ENCODE data around the gene UGT1A4.

UGT1A4 gene

DNA sequence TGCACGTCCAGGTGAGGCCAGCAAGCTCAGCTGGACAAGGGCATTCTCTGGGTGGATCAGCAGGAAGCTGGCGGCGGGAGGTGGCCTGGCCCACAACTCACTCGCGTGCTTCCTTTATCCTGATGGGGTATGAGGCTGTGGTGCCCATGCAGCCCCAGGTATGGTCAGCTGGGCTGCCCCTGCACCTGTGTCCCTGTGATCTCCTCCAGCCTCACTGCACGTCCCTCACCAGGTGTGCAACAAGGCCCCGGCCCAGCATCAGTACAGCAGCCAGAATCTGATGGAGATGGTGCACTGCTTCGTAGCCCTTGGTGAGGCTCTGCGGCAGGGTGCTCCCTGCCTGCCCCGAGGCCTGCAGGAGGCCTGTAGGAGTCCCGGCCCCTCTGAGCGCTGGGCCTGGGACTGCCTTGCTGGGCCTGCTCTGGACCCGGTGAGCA is 77.2 kb downstream of the UGT1A4 start:
- H3K36me3 ChIP-seq (replicated peaks) = no peaks in the 10 kb centered on the region
- no peak for DNase-seq (ENCODE audit: low spot score in 2 of 2)
- H3K27me3 ChIP-seq (ENCODE audit: low read depth) = no peaks in the 10 kb centered on the region
- in situ Hi-C loops (cut with MboI; ENCODE audit: low sequenced_read_pairs) = no loop called here
- H3K9me3 ChIP-seq = no peaks in the 10 kb centered on the region
- H3K4me3 ChIP-seq = no peak overlapping the region
- H3K4me1 ChIP-seq = no peaks in the 10 kb centered on the region

DNA sequence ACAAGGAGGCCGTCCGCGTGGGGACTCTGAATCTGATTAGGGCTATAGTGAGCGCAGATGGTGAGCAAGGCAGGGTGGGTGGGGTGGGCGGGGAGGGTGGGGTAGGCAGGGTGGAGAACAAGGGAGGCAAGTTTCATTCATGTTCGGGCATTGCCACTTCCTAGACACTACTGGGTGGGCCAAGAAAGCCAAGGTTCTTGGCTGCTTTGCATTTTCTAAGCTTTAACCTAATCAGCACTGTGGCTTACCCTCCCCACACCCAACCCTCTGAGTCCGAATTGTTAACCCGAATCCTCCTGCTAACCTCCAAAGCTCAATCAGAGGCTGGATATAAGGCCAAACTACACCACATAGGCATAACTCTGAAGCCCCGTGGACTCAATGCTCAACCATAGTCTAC is 77.7 kb downstream of the UGT1A4 start:
- Histone ChIP-seq H3K9me3 (no peaks in the 10 kb centered on the region), H3K27me3 (ENCODE audit: low read depth) (no peaks in the 10 kb centered on the region), H3K4me3 (no peak overlapping the region), H3K36me3 (replicated peaks) (no peaks in the 10 kb centered on the region), H3K4me1 (no peaks in the 10 kb centered on the region)
- DNase-seq (ENCODE audit: low spot score in 2 of 2) = no peak
- in situ Hi-C loops (cut with MboI; ENCODE audit: low sequenced_read_pairs) = no loop called here

DNA sequence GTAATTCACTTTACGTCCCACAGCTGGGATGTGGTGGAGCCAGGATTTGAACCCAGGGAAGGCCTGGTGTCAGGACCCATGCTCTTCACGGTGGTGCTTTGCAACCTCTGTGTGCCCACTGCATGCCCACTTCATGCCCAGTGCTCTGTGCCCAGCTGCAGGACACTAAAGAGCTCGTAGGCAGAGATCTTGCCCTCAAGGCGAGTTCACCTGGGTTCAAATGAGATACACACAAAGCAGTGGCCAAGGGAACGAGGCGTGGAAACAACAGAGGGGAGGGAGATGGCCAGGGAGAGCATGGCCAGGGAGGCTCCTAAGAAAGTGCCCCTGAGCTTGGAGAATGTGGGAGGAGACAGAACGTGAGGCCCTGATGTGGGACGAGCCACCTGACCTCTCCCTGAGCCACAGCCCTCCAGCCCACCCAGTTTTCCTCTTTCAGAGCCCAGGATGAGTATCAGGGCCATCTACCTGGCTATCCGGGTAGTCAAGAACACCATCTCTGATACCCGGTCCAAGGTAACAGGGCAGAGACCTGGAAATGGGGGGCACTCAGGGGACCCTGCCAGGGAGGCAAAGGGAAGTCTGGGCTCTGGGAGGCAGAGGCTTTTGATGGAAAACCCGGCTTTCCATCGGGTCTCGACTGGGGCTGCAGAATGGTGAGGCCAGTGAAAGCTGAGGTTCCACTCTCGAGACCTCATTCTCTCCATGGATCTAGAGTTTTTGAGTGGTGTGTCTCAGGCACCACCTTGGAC is 80.0 kb downstream of the UGT1A4 start:
- Histone ChIP-seq H3K4me3 (no peak overlapping the region), H3K9me3 (no peaks in the 10 kb centered on the region), H3K36me3 (replicated peaks) (no peaks in the 10 kb centered on the region), H3K27me3 (ENCODE audit: low read depth) (no peaks in the 10 kb centered on the region), H3K4me1 (no peaks in the 10 kb centered on the region)
- in situ Hi-C loops (cut with MboI; ENCODE audit: low sequenced_read_pairs) = no loop called here
- no peak for DNase-seq (ENCODE audit: low spot score in 2 of 2)

DNA sequence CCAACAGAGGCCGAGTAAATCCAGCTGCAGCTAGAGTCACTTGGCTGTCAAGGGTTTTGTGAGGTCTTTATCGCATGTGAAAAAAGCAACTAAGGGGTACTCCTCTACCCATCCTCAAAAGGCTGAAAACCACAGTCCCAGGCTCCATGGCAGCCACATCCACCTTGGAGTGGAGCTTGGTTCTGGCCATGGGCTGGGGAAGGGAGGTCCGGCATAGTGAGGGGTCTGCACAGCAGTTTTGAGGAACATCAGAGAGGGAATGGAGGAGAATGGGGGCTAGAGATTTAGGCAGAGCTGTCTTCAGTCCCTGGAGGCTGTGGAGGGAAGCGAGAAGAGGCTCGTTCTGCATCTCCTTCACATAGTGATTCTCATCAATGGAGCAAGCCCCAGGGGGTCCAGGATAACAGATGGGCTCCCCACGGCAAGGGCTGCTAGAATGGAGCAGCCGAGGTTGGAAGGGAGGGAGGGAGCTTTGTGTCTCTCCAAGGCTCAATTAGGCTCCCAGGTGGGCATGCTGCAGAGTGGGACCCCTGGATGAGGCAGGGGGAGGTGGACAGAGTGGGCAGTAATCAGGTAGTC is 80.6 kb downstream of the UGT1A4 start:
- H3K4me3 ChIP-seq = no peak overlapping the region
- no peaks in the 10 kb centered on the region for H3K9me3 ChIP-seq
- DNase-seq (ENCODE audit: low spot score in 2 of 2) = no peak
- H3K36me3 ChIP-seq (replicated peaks) = no peaks in the 10 kb centered on the region
- in situ Hi-C loops (cut with MboI; ENCODE audit: low sequenced_read_pairs) = no loop called here
- no peaks in the 10 kb centered on the region for H3K4me1 ChIP-seq
- H3K27me3 ChIP-seq (ENCODE audit: low read depth) = no peaks in the 10 kb centered on the region

DNA sequence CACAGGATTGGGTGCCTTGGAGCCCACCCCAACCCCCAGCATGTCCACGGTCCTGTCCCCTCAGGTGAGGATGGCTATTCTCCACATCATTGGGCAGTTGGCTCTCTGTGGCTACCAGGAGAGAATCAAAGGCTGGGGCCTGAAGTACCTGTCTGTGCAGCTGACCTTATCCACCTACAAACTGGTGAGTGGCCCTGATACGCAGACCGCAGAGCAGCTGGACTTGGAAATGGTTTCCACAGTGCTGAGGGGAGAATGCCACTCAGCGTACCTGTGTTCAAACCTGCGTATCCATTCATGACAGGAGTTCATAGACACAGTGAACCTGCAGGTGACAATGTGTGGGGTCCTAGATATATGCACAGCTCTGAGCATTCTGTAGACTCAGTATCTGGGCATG is 81.2 kb downstream of the UGT1A4 start:
- no peaks in the 10 kb centered on the region for H3K4me1 ChIP-seq
- no peaks in the 10 kb centered on the region for H3K9me3 ChIP-seq
- no peaks in the 10 kb centered on the region for H3K36me3 ChIP-seq (replicated peaks)
- DNase-seq (ENCODE audit: low spot score in 2 of 2) = no peak
- in situ Hi-C loops (cut with MboI; ENCODE audit: low sequenced_read_pairs) = no loop called here
- no peak overlapping the region for H3K4me3 ChIP-seq
- no peaks in the 10 kb centered on the region for H3K27me3 ChIP-seq (ENCODE audit: low read depth)

DNA sequence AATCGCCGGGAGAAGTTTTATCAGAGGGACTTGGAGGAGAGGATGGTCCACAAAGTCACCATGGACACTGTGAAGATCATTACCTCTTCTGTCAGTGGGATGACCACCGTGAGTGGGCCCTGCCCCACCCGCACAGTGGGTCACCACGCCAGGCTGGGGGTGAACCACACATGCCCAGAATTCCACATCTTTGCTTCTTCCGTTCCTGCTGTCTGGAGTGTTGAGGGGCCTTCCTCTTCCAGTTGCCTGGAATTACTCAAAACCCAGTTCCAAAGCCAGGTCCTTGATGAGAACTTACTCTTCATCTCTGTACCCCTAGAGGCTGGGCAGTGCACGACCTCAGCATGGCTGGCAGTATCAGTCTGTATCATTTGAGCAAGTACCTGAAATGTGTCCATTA is 81.7 kb downstream of the UGT1A4 start:
- Histone ChIP-seq H3K4me1 (no peaks in the 10 kb centered on the region), H3K9me3 (no peaks in the 10 kb centered on the region), H3K4me3 (no peak overlapping the region), H3K27me3 (ENCODE audit: low read depth) (no peaks in the 10 kb centered on the region), H3K36me3 (replicated peaks) (no peaks in the 10 kb centered on the region)
- in situ Hi-C loops (cut with MboI; ENCODE audit: low sequenced_read_pairs) = no loop called here
- DNase-seq (ENCODE audit: low spot score in 2 of 2) = no peak

DNA sequence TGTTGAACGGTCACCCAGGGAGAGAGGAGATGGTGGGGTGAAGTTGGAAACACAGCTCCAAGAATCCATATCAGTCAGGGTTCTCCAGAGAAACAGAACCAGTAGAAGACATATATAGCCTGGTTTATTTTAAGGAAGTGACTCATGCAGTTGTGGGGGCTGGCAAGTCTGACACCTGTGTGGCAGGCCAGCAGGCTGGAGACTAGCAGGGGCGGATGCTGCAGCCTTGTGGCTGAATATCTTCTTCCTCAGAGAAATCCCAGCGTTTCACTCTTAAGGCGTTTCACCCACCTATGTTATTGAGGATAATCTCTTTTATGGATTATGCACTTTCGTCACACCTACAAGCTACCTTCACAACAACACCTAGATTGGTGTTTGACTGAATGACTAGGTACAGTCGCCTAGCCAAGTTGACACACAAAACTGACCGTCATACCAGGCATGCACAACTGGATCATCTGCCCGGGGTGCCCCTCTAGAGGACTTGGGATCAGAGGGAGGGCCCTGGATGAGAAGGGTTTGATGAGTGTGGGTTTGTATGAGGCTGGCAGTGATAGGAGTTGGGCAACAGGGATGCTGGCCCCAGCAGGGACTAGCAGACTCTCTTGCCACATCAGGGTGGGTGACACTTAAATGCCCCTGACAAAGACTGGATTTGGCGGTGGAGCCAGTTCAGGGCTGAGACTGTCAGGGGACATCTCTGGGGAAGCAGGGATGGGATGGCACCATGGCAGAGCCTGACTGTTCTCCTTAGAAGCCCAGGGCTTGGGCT is 83.0 kb downstream of the UGT1A4 start:
- Histone ChIP-seq H3K4me1 (no peaks in the 10 kb centered on the region), H3K27me3 (ENCODE audit: low read depth) (no peaks in the 10 kb centered on the region), H3K4me3 (no peak overlapping the region), H3K36me3 (replicated peaks) (no peaks in the 10 kb centered on the region), H3K9me3 (no peaks in the 10 kb centered on the region)
- in situ Hi-C loops (cut with MboI; ENCODE audit: low sequenced_read_pairs) = no loop called here
- no peak for DNase-seq (ENCODE audit: low spot score in 2 of 2)

DNA sequence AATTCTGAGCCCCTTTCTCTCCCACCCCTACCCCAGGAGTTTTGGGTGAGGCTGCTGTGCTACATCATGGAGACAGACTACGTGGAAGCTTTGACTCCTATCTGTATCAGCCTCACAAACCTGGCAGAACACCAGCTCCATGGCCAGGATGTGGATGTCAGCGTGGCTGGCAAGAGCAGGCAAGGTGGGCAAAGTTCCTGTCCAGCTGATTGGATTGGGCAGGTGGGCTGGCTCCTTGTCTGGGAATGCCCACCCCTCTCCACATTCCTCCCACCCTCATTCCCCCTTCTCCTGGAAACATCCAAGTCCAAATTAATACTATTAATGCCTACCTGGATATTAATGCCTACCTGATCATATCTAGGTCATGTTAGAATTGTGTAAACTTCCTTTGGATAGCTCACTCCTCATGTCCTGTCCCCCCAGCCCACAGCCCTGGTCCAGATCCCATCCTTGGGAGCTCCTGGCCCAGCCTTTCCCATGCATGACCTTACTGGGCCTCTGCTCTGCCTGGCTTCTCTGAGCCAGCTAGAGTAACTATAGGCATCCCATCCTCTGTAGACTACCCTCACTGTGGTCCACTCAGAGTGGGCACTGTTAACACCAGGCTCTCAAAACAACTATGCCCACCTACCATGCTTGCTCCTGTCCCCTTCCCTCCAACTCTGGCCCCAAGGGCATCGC is 83.7 kb downstream of the UGT1A4 start:
- DNase-seq (ENCODE audit: low spot score in 2 of 2) = no peak
- in situ Hi-C loops (cut with MboI; ENCODE audit: low sequenced_read_pairs) = no loop called here
- no peak overlapping the region for H3K4me3 ChIP-seq
- H3K36me3 ChIP-seq (replicated peaks) = no peaks in the 10 kb centered on the region
- H3K9me3 ChIP-seq = no peaks in the 10 kb centered on the region
- H3K27me3 ChIP-seq (ENCODE audit: low read depth) = no peaks in the 10 kb centered on the region
- no peaks in the 10 kb centered on the region for H3K4me1 ChIP-seq

DNA sequence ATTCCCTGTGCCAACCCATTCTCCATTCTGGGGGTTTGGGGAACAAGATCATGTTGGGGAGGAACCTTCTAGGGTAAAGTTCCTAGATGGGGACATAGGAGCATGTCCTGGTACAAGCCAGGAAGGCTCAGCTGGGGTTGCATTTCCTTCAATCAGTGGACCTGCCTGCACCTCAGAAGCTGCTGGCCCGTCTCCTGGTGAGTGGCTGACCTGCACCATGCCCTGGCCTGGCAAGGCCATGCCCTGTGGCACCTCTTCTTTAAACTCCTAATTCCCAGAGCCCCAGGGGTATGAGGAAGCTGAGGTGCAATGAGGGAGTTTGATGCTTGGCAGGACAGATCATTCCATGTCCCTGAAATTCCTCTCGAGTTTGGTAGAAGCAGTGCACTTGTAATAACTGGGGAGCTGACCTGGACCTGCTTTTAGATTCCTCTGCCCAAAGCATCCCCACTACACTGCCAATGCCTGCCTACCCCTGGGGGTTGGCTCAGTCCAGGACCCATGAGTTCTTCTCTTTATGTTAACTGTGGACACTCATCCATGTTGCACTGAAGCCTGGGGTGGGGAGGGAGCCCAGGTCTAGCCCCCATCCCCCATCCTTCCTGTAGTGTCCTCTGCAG is 84.9 kb downstream of the UGT1A4 start:
- Histone ChIP-seq H3K4me1 (no peaks in the 10 kb centered on the region), H3K27me3 (ENCODE audit: low read depth) (no peaks in the 10 kb centered on the region), H3K4me3 (no peak overlapping the region), H3K9me3 (no peaks in the 10 kb centered on the region), H3K36me3 (replicated peaks) (no peaks in the 10 kb centered on the region)
- no peak for DNase-seq (ENCODE audit: low spot score in 2 of 2)
- in situ Hi-C loops (cut with MboI; ENCODE audit: low sequenced_read_pairs) = no loop called here

DNA sequence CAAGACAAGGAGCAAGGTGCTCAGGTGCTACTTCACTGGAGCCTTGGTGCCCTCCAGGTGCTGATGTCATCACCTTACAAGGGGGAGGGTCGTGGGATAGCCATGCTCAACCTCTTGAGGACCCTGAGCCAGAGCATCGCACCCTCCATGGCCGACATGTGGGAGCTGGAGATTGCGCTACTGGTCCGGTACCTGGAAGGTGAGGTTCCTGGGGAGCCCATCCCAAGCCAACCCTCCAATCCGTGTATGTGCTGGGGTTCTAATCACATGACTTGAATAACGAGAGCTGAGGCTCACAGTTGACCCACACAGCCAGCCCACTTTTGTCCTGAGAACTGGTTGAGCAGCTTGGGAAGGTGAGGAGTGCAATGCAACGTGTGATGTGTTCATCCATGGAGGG is 85.5 kb downstream of the UGT1A4 start:
- Histone ChIP-seq H3K4me3 (no peak overlapping the region), H3K9me3 (no peaks in the 10 kb centered on the region), H3K27me3 (ENCODE audit: low read depth) (no peaks in the 10 kb centered on the region), H3K4me1 (no peaks in the 10 kb centered on the region), H3K36me3 (replicated peaks) (no peaks in the 10 kb centered on the region)
- DNase-seq (ENCODE audit: low spot score in 2 of 2) = no peak
- in situ Hi-C loops (cut with MboI; ENCODE audit: low sequenced_read_pairs) = no loop called here

DNA sequence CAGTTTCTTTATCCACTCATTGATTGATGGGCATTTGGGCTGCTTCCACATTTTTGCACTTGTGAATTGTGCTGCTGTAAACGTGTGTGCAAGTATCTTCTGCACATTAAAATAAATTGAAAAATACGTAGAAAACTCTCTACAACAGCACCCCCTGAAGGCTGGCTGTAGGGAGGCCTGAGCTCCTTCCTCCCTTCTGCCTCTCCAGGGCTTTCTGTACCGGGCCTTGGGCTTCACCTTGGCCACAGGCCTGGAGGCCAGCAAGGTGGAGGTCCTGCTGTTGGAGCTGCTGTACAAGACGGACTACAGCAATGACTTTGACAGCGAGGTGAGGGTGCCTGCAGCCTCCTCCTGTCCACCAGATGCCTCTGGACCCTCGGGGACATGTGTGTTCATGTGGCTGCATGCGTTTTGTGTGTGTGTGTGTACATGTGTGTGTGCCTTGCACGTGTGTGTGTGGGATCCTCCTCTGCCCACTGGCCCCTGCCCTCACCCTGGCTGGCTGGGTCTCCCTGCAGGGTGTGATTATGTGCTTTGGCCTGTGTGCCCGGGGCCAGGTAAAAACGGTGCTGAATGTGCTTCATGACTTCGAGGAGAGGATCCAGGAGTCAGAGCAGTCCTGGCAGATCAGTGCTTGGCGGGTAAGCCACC is 88.8 kb downstream of the UGT1A4 start:
- Histone ChIP-seq H3K27me3 (ENCODE audit: low read depth) (no peaks in the 10 kb centered on the region), H3K4me1 (no peaks in the 10 kb centered on the region)
- in situ Hi-C loops (cut with MboI; ENCODE audit: low sequenced_read_pairs) = no loop called here

DNA sequence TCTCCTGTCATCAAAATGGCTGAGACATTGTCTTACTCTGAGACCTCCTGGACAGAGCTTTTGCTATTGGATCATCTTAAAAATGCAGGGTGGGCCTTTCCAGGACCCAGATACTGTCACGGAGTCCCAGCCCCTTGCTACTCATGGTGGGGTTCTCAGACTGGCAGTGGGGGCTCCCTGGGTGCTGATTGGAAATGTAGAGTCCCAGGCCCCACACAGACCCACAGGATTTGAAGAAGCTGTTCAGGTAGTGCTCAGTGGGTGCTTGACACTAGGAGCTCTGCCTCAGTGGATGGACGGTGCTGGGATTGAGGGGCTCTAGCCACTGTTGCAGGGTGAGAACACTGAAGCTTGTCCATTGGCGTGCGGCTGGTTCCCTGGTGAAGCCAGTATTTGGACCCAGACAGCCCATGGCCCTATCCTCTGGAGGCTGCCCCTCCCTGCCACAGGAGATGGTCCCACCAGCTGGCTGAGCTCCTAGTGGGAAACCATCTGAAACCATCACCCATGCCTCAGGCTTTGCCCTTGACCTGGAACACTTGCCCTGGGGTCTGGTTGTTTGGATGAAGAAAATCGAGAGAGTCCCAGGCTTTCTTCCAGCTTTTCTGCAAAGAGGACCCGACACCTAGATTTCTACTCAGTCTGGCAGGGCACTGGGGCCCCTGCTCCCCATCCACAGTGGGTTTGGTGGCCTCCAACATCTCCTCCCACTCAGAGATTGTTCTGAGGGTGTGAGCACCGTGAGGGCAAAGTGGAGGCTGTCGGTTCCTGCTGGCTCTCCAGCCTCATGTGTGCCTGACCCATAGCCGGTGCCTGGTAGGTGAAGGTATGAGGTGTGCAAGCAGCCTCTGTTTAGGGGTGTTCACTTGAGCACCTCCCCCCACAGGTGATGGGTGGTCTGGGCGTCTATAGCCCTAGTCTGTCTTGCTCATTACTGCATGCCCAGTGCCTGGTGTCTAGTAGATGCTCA is 89.7 kb downstream of the UGT1A4 start:
- in situ Hi-C loops (cut with MboI; ENCODE audit: low sequenced_read_pairs) = no loop called here
- DNase-seq (ENCODE audit: low spot score in 2 of 2) = no peak

More for the DNA sequence above, 88.8 kb downstream of the UGT1A4 start:
- Histone ChIP-seq H3K36me3 (replicated peaks) (no peaks in the 10 kb centered on the region), H3K9me3 (no peaks in the 10 kb centered on the region), H3K4me3 (no peak overlapping the region)
- DNase-seq (ENCODE audit: low spot score in 2 of 2) = no peak

More for the DNA sequence above, 89.7 kb downstream of the UGT1A4 start:
- no peaks in the 10 kb centered on the region for H3K9me3 ChIP-seq
- no peaks in the 10 kb centered on the region for H3K4me1 ChIP-seq
- H3K4me3 ChIP-seq = no peak overlapping the region
- H3K27me3 ChIP-seq (ENCODE audit: low read depth) = no peaks in the 10 kb centered on the region
- H3K36me3 ChIP-seq (replicated peaks) = no peaks in the 10 kb centered on the region
